DOHH2 (cell line): Measurements from ENCODE around the gene PPP4R4.

Source experiments
- CTCF ChIP-seq: fragments of 200-600 bp; sonication (generic); IDR thresholded peaks from one replicate; pipeline ENCODE4 v1.5.1; 2014; ENCODE audit warnings: antibody characterized with exemption, mild to moderate bottlenecking, low read depth, low read length; ENCODE audit not compliant: poor library complexity, severe bottlenecking
- EZH2phosphoT487 ChIP-seq: fragments of 200-600 bp; sonication (generic); IDR thresholded peaks from 2 replicates; pipeline ENCODE4 v1.6.1; 2017; ENCODE audit warnings: borderline replicate concordance, mild to moderate bottlenecking, antibody characterized with exemption, low read length, moderate library complexity, mixed read lengths

- TF ChIP-seq CTCF (no peak), EZH2phosphoT487 (no peak)
These were observed 110.1 kb downstream of the PPP4R4 start for GRCh38 chr14:94284221-94284620.
